ENCODE results near the gene BRINP3. TPM values are rescaled to one million over a fixed set of nuclear protein-coding genes. Genes with fewer than 3 reads are reported as not detected.

BRINP3 gene
- total RNA-seq, result 33.2 TPM

GRCh38 chr1:190477762-190478148 is at the start of gene BRINP3:
Gene BRINP3 (minus strand): TSS chr1:190477864.

Measured in parietal lobe (tissue), 1 donor.